Adrenal gland (tissue), 12 donors: ENCODE measurements around the gene SPAG9. TPM values are rescaled to one million over a fixed set of nuclear protein-coding genes. Genes with fewer than 3 reads are reported as not detected.

Experiments used
- DNase-seq, 7 donors: peaks; one replicate each; pipeline ENCODE4 v3.0.0-alpha.2; 2019 to 2020
- H3K27ac ChIP-seq, 5 donors: fragments of 200-600 bp; sonication (generic) in 4 of 5; 1 replicate in 3 of 5; 2 replicates in 2 of 5; pipeline versions ENCODE4 v1.5.1 to v1.8.0; 2016 to 2020; ENCODE audit warnings: mild to moderate bottlenecking in 1 of 5
- H3K27me3 ChIP-seq: fragments of 200-600 bp; 2 replicates; pipeline ENCODE4 v1.8.0; 2021
- H3K36me3 ChIP-seq, 2 donors: fragments of 200-600 bp; replicated peaks in 1 of 2; 1 replicate in 1 of 2; 2 replicates in 1 of 2; pipeline versions ENCODE4 v1.5.1 to v1.8.0; 2018 to 2022
- H3K4me1 ChIP-seq, 2 donors: fragments of 200-600 bp; replicated peaks in 1 of 2; 1 replicate in 1 of 2; 2 replicates in 1 of 2; pipeline versions ENCODE4 v1.5.1 to v1.8.0; 2018 to 2021
- H3K4me3 ChIP-seq, 4 donors: fragments of 200-600 bp; sonication (generic) in 3 of 4; one replicate each; pipeline ENCODE4 v1.5.1; 2016 to 2018
- H3K9me3 ChIP-seq, 3 donors: fragments of 200-600 bp; sonication (generic) in 1 of 3; replicated peaks in 1 of 3; 1 replicate in 2 of 3; 2 replicates in 1 of 3; pipeline versions ENCODE4 v1.5.1 to v1.8.0; 2016 to 2021
- POLR2A ChIP-seq, 2 donors: fragments of 450-650 bp; IDR thresholded peaks; one replicate each; pipeline ENCODE4 v1.6.1; 2017; ENCODE audit warnings: antibody characterized with exemption in 2 of 2, mild to moderate bottlenecking in 2 of 2, moderate library complexity in 1 of 2
- WGBS, 4 donors: extraction: QIAGEN DNeasy Blood & Tissue Kit in 2 of 4; methylation state at CpG; one replicate each; pipeline versions ENCODE4 v1.1.5 to v1.1.7; 2013 to 2017; 5-methylcytosine and 5-hydroxymethylcytosine counted together
- intact Hi-C, 2 donors: fragments of 100-400 bp; cut with DNase I; formaldehyde crosslinking; loops; one replicate each; pipeline versions ENCODE4 v1.14.1 to v1.15.0; 2022 to 2023
- polyA plus RNA-seq, 3 donors: library from polyadenylated mRNA; stranded (reverse); fragments of 200-250 nt in 2 of 3; fragments of 350-450 nt in 1 of 3; fragmentation: Illumina TruSeq in 1 of 3; extraction: RNeasy Lipid Tissue Mini Kit (QIAGEN cat#74804) in 1 of 3; gene quantifications; one replicate each; pipeline ENCODE4 v1.2.3, GENCODE V29; 2013 to 2014
- total RNA-seq, 9 donors: library from RNA; depleted of rRNA in 4 of 9; stranded (reverse); fragments of >200 nt in 4 of 9; fragments of 120-200 nt in 1 of 9; fragmentation: NEBNext Ultra II Directional in 1 of 9; extraction: Animal tissue kit (Norgen Biotek cat#: 25700) in 1 of 9; gene quantifications; one replicate each; pipeline versions ENCODE4 v1.1.0 to v1.2.4, GENCODE V29; 2013 to 2023
- TF ChIP-seq, protein P1 (sequence below), 6 experiments: fragments of 450-650 bp in 4 of 6; fragments of 200-600 bp in 2 of 6; sonication (generic) in 1 of 6; IDR thresholded peaks; 1 replicate in 5 of 6; 2 replicates in 1 of 6; pipeline versions ENCODE4 v1.5.1 to v1.8.0; 2016 to 2021; ENCODE audit warnings: antibody characterized with exemption in 6 of 6, mild to moderate bottlenecking in 2 of 6, moderate library complexity in 1 of 6
- donor health status: healthy with polysubstance abuse.
- donor health status: Bipolar disorder and iron deficiency.
- donor health status: DM: yes; HTN: yes; CAD: no.
- donor health status: DM: no; HTN: no; CAD: no.
- donor health status: DM: no; HTN: no; CAD: no.
- donor health status: DM: yes; HTN: yes; CAD: no.

Gene SPAG9
- total and polyA plus RNA-seq, 12 donors: 23.5 to 99.8 (median 62.9) TPM

DNA sequence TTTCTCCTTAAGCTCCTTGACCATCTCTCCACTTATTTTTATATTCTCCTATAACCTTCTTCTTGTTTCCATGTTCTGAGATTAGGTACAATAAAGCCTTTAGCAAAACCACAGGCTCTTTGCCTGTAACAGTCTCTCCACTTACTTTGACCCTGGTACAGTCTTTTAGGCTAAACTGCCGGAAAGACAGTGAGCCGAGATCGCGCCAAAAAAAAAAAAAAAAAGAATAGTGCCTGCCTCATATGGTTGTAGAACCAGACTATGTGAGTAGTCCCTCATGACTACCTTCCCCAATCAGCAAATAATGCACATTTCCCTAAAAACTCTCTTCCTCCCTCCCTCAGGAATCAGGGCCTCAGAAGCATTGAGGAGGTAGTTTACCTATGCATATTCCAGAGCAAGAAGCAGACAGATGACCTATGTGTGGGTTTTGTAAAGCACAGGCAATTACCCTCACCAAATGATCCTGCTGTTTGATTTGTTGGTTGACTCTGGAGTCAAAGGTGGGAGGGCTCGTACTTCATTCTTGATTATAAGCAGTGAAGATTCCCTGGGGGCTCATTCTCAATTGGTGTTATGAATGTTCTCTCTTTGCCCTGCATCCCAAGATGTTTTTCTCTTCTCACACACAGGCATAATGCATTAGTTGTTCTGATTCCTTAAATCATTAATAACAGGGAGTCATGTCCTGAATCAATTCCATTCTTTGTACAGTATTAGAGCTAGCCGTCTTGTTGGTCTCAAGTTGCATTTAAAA, 23.8 kb upstream of the SPAG9 start:
- H3K9me3 ChIP-seq: no peaks in the 10 kb centered on the region
- no peak overlapping the region for H3K27ac ChIP-seq
- H3K4me3 ChIP-seq: no peak overlapping the region
- DNase-seq: no peak
- WGBS, 4 donors: 61 to 85% (median 74%) methylated on average over 6 of the region's 6 CpGs
- intact Hi-C loops: loop anchor here in 1 of 2 donors (10.0 kb wide), 1 partner anchor 140 kb away; no protein-coding TSS in a partner anchor
- no peaks in the 10 kb centered on the region for H3K27me3 ChIP-seq
- H3K36me3 ChIP-seq: no peaks in the 10 kb centered on the region
- TF ChIP-seq POLR2A (IDR thresholded peaks at IDR 0.05): no peak
- TF ChIP-seq, protein P1, sequence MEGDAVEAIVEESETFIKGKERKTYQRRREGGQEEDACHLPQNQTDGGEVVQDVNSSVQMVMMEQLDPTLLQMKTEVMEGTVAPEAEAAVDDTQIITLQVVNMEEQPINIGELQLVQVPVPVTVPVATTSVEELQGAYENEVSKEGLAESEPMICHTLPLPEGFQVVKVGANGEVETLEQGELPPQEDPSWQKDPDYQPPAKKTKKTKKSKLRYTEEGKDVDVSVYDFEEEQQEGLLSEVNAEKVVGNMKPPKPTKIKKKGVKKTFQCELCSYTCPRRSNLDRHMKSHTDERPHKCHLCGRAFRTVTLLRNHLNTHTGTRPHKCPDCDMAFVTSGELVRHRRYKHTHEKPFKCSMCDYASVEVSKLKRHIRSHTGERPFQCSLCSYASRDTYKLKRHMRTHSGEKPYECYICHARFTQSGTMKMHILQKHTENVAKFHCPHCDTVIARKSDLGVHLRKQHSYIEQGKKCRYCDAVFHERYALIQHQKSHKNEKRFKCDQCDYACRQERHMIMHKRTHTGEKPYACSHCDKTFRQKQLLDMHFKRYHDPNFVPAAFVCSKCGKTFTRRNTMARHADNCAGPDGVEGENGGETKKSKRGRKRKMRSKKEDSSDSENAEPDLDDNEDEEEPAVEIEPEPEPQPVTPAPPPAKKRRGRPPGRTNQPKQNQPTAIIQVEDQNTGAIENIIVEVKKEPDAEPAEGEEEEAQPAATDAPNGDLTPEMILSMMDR (IDR thresholded peaks at IDR 0.05): no peak
- no peaks in the 10 kb centered on the region for H3K4me1 ChIP-seq

- intact Hi-C loops: loop anchor here in 1 of 2 donors (10.0 kb wide), 1 partner anchor 138 kb away; no protein-coding TSS in a partner anchor
- H3K4me3 ChIP-seq: no peak overlapping the region
- 90 to 100% (median 95%) methylated on average over 2 of the region's 2 CpGs for WGBS, 4 donors
- DNase-seq: no peak
- no peaks in the 10 kb centered on the region for H3K27me3 ChIP-seq
- TF ChIP-seq POLR2A (IDR thresholded peaks at IDR 0.05): no peak
- H3K9me3 ChIP-seq: no peaks in the 10 kb centered on the region
- H3K27ac ChIP-seq: no peak overlapping the region
- H3K36me3 ChIP-seq: no peaks in the 10 kb centered on the region
- no peaks in the 10 kb centered on the region for H3K4me1 ChIP-seq
These were observed 21.9 kb upstream of the SPAG9 start for GRCh38 chr17:51142597-51142996.

- 89 to 95% (median 92%) methylated on average over 3 of the region's 3 CpGs for WGBS, 4 donors
- no peaks in the 10 kb centered on the region for H3K36me3 ChIP-seq
- no peaks in the 10 kb centered on the region for H3K27me3 ChIP-seq
- no peak overlapping the region for H3K4me3 ChIP-seq
- no peaks in the 10 kb centered on the region for H3K4me1 ChIP-seq
- DNase-seq: no peak
- no peaks in the 10 kb centered on the region for H3K9me3 ChIP-seq
- no peak overlapping the region for H3K27ac ChIP-seq
- TF ChIP-seq POLR2A (IDR thresholded peaks at IDR 0.05): no peak
- TF ChIP-seq, protein P1 (IDR thresholded peaks at IDR 0.05): no peak
- intact Hi-C loops: no loop called here
These were observed 15.3 kb upstream of the SPAG9 start for GRCh38 chr17:51135956-51136355.

- WGBS, 4 donors: 72 to 81% (median 77%) methylated on average over 2 of the region's 2 CpGs
- peak overlapping the region in 1 of 5 donors; percentile 10 for H3K27ac ChIP-seq
- no peak for DNase-seq
These were observed 12.7 kb upstream of the SPAG9 start for GRCh38 chr17:51133365-51133764.

More at GRCh38 chr17:51133365-51133764, 12.7 kb upstream of the SPAG9 start:
- Histone ChIP-seq H3K4me3 (no peak overlapping the region), H3K27me3 (no peaks in the 10 kb centered on the region), H3K4me1 (no peaks in the 10 kb centered on the region), H3K36me3 (no peaks in the 10 kb centered on the region), H3K9me3 (no peaks in the 10 kb centered on the region)
- intact Hi-C loops: no loop called here
- TF ChIP-seq, protein P1 (IDR thresholded peaks at IDR 0.05): no peak
- no peak for TF ChIP-seq POLR2A (IDR thresholded peaks at IDR 0.05)
